Right ventricle myocardium inferior (tissue), 1 donor: ENCODE results near the gene PREX1. TPM values are rescaled to one million over a fixed set of nuclear protein-coding genes. Genes with fewer than 3 reads are reported as not detected.
"Not testable (repeated sequence)": the region's sequence is repeated elsewhere in the genome, so short reads cannot be mapped to it uniquely, and the experiment has no call there.

Source experiments
- ATAC-seq: fragments of 200-7000 bp; cut with Tn5 transposase; one replicate; pipeline ENCODE4 v1.9.1; 2020; ENCODE audit warnings: mild to moderate bottlenecking, moderate library complexity
- DNase-seq: peaks from one replicate; pipeline ENCODE4 v3.0.0; 2021; ENCODE audit errors: missing footprints
- intact Hi-C: fragments of 100-400 bp; cut with DNase I; formaldehyde crosslinking; loops from one replicate; pipeline ENCODE4 v1.11.0; 2022
- total RNA-seq: library from RNA; stranded (reverse); fragmentation: NEBNext Ultra II Directional; extraction: Animal tissue kit (Norgen Biotek cat#: 25700); gene quantifications from one replicate; pipeline ENCODE4 v1.2.1, GENCODE V29; 2021
- donor health status: DM: no; HTN: yes; CAD: no; lungs with severe emphysema.

PREX1 gene
- total RNA-seq, 1 donor from 2014 or later = 11.0 TPM

- intact Hi-C loops = no loop called here
- no peak for DNase-seq
- ATAC-seq = no peak
Observed at GRCh38 chr20:48771542-48771941, 56.3 kb downstream of the PREX1 start.

GRCh38 chr20:48770700-48771442 lies 56.9 kb downstream of the PREX1 start:
- DNase-seq = no peak
- ATAC-seq = no peak
- intact Hi-C loops = no loop called here

- intact Hi-C loops = no loop called here
- DNase-seq (no peak), ATAC-seq (no peak)
Observed at GRCh38 chr20:48769069-48769983, 58.5 kb downstream of the PREX1 start.

GRCh38 chr20:48766961-48767960 lies 60.5 kb downstream of the PREX1 start:
- no peak for ATAC-seq

GRCh38 chr20:48766205-48766604 lies 61.6 kb downstream of the PREX1 start:
- intact Hi-C loops = no loop called here
- DNase-seq (no peak), ATAC-seq (no peak)

More at GRCh38 chr20:48766961-48767960, 60.5 kb downstream of the PREX1 start:
- DNase-seq = no peak
- intact Hi-C loops = no loop called here

GRCh38 chr20:48765359-48765758 lies 62.4 kb downstream of the PREX1 start:
- intact Hi-C loops = no loop called here
- ATAC-seq = no peak
- DNase-seq = no peak

- ATAC-seq (peak; percentile 47), DNase-seq (no peak)
- intact Hi-C loops = loop anchor here (5.0 kb wide), 1 partner anchor 64 kb away; the partner anchor contains the start of gene PREX1
Observed at GRCh38 chr20:48763216-48763914, 64.4 kb downstream of the PREX1 start.

GRCh38 chr20:48761874-48762273 lies 65.9 kb downstream of the PREX1 start:
- intact Hi-C loops = loop anchor here (5.0 kb wide), 1 partner anchor 65 kb away; the partner anchor contains the start of gene PREX1
- DNase-seq (no peak), ATAC-seq (no peak)

GRCh38 chr20:48761023-48761785 lies 66.6 kb downstream of the PREX1 start:
- DNase-seq = peak; percentile 81
- no peak for ATAC-seq
- intact Hi-C loops = loop anchor here (5.0 kb wide), 1 partner anchor 66 kb away; the partner anchor contains the start of gene PREX1

- DNase-seq (no peak), ATAC-seq (no peak)
- intact Hi-C loops = loop anchor here (5.0 kb wide), 1 partner anchor 67 kb away; the partner anchor contains the start of gene PREX1
Observed at GRCh38 chr20:48760403-48760983, 67.3 kb downstream of the PREX1 start.

GRCh38 chr20:48759631-48760245 lies 68.1 kb downstream of the PREX1 start:
- no peak for ATAC-seq
- intact Hi-C loops = loop anchor here (5.0 kb wide), 1 partner anchor 68 kb away; the partner anchor contains the start of gene PREX1
- no peak for DNase-seq

- intact Hi-C loops = no loop called here
- ATAC-seq (peak; percentile 36), DNase-seq (no peak)
Observed at GRCh38 chr20:48758206-48758820, 69.5 kb downstream of the PREX1 start.

- DNase-seq, ATAC-seq, intact Hi-C loops: not testable (repeated sequence)
Observed at GRCh38 chr20:48756774-48757173, 71.0 kb downstream of the PREX1 start.

- DNase-seq (no peak), ATAC-seq (no peak)
- intact Hi-C loops = no loop called here
Observed at GRCh38 chr20:48754292-48754691, 73.5 kb downstream of the PREX1 start.

- intact Hi-C loops = no loop called here
- ATAC-seq = no peak
- DNase-seq = no peak
Observed at GRCh38 chr20:48752963-48753362, 74.8 kb downstream of the PREX1 start.

GRCh38 chr20:48751871-48752270 lies 75.9 kb downstream of the PREX1 start:
- intact Hi-C loops = no loop called here
- DNase-seq (no peak), ATAC-seq (no peak)
